HTR-8/SVneo (cell line): Measurements from ENCODE around the gene CERS5.

Experiments
- DNase-seq: peaks from one replicate; pipeline ENCODE4 v3.0.0; 2011; ENCODE audit warnings: low spot score, mixed read lengths; ENCODE audit not compliant: insufficient read length
- FAIRE-seq: peaks from 2 replicates; lab custom pipeline; 2011; peaks lifted over from hg19 to GRCh38; lab: Jason Lieb, UNC

CERS5 gene, protein sequence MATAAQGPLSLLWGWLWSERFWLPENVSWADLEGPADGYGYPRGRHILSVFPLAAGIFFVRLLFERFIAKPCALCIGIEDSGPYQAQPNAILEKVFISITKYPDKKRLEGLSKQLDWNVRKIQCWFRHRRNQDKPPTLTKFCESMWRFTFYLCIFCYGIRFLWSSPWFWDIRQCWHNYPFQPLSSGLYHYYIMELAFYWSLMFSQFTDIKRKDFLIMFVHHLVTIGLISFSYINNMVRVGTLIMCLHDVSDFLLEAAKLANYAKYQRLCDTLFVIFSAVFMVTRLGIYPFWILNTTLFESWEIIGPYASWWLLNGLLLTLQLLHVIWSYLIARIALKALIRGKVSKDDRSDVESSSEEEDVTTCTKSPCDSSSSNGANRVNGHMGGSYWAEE

DNA sequence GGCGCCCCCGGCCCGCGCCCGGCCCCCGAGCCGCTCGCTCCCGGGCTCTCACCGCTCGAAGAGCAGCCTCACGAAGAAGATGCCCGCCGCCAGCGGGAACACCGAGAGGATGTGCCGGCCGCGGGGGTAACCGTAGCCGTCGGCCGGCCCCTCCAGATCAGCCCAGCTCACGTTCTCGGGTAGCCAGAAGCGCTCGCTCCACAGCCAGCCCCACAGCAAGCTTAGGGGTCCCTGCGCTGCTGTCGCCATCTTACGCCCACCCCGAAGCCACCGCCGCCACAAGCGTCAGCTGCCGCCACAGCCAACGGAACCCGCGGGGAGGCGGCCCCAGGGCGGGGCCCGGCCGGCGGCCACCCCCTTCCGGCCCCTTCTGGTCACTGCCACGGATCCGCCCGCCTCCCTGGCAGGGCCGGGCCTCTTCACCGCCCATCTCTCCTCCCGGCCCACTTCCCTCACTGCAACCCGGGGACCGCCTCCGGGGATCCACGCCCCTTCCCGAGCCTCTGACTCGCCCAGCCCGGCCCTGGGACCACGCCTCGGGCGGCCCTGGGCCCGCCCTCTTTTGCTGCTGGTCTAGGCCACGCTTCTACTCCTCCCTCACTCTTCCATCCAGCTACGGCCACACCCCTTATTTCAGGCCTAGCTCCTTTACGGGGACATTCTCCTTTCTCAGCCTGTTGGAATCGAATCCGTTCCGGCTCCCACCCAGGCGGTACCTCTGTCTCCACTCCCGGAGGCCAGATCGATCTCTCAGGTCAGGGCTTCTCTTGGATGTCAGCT is at the start of gene CERS5:
CERS5 (minus strand) TSS at position 321 of the 780 bp plus-strand sequence; CDS start at position 249, 72 bp downstream.
- peak; percentile 95 for DNase-seq
- peak; percentile 67 for FAIRE-seq

DNA sequence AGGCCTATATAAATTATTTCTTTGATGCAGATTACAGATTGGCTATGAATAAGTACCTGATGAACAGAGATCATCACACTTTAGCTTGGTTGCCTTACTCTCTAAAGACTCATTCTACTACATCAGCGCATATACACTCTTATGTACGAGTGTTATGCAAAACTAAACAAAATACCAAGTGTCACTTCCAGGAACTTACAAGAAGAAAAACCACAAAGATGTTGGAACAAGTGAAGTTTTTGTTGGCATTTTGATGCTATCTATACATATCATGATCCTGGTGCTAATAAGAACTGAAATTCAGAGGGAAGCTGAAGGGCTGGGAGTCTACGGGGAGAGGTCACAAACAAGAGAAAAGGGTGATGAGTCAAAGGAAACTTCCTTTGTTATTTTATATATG is 47.9 kb upstream of the CERS5 start:
- FAIRE-seq (no peak), DNase-seq (no peak)

DNA sequence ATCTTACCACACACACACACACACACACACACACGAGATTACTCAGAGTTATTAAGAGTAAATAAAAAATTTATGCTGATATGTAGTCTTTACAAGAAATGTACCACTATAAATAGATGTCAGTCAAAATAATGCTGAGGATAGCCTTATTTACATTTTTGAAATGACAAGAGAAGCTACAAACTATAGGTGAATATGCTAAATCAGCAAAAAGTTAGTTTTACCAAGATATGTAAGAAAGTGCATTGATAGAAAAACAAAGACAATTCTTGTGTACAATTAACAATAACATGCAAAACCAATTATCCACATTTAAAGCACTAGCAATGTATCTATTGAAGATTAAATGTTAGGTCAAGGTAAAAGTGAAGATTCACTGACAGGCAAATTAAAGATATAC is 46.8 kb upstream of the CERS5 start:
- DNase-seq, result no peak
- FAIRE-seq, result no peak

DNA sequence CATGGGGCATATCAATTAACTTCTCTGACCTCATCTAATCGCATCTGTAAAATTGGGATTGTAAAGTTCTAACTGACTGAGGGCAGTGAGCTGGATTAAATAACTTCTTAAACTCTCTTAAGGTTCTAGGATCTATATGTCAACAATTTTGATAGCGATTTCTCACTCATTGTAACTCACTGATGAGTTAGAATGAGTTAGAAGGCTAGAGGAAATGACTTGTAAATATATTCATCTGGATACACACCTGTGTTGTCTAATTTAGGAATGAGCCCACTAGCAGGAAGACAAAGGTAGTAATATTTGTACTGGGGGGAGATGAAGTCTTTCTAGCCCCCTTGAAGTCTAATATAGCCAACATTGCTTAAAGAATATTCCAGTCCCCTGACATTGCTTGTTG is 46.3 kb upstream of the CERS5 start:
- DNase-seq (no peak), FAIRE-seq (no peak)

DNA sequence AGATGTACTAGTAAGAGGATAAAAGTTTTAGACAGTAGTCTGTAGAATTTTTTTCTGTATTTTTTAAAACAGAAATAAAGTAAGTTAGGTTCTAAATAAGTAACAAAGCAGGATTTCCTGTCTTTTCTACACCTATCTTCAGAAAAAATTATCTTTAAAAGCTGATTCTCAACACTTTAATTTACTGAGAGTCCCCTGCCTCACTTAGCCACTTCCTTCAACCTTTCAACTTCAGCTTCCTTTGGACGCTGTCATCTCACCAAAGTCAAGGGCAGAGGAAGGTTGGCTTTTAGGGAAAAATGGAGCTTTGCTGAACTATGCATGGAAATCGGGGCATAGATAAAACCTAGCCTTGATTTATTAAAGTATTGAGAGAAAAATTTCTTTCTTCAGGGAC is 44.9 kb upstream of the CERS5 start:
- FAIRE-seq, result no peak
- no peak for DNase-seq

DNA sequence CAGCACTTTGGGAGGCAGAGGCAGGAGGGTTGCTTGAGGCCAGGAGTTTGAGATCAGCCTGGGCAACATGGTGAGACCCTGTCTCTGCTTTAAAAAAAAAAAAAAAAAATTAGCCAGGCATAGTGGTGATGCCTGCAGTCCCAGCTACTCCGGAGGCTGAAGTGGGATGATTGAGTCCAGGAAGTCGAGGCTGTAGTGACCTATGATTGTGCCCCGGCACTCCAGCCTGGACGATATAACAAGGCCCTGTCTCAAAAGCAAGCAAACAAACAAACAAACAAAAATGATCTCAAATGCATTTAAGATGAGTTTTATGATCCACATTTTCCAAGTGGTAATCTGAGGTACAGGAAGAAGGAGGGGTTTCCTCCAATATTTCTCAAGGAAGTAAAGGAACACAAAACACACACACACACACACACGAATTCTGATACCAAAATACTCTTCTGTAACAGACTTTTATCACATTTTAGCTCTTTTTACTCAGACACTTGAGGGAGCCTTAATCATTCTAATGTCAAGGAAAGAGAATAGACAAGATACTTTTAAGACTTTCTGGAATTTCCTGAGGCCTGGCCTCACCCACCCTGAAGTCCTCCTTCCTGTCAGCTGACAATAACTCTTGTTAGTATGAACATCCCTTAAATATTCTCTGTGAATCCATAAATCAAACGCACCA is 44.4 kb upstream of the CERS5 start:
- DNase-seq (no peak), FAIRE-seq (no peak)

DNA sequence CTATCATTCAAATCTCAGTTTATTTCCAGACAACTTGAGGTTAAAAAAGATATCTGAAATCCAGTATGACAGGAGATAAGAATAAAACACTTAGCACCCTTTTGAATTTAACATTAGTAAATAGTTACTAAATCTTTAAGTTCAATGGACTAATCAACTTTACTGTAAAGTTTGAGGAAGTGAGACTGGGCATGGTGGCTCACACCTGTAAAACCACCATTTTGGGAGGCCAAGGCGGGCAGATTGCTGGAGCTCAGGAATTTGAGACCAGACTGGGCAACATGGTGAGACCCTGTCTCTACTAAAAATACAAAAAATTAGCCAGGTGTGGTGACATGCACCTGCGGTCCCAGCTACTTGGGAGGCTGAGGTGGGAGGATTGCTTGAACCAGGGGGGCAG is 40.3 kb upstream of the CERS5 start:
- DNase-seq (no peak), FAIRE-seq (no peak)

DNA sequence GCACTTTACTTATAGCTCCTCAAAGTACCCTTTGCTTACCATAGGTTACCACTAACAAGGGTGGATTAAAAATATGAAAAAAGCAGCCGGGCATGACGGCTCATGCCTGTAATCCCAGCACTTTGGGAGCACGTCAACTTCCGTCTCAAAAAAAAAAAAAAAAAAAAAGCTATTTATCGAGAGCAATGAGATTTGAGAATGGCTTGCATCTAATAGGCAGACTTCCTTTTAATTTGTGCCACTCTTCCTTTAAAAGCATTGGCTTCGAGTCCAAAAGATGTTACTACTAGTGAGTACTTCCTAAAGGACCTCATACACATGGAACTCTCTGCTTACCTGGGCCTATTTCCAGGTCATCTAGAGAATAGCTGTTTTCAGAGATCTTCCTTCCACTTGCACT is 38.5 kb upstream of the CERS5 start:
- no peak for FAIRE-seq

DNA sequence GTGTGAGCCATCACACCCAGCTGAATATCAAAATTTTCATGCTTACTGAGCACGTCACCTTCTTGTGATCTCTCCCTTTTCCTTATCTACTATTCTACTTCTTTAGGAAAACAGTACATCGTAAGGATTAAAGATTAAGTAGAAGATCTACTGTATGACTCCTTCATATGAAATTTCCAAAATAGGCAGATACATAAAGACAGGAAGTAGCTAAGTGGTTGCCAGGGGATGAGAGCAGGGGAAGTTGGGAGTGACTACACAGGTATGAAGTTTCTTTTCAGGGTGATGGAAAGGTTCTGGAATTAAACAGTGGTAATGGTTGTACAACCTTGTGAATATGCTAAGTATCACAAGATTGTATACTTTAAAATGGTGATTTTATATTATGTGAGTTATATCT is 36.5 kb upstream of the CERS5 start:
- FAIRE-seq (no peak), DNase-seq (no peak)

More for the DNA sequence above, 38.5 kb upstream of the CERS5 start:
- no peak for DNase-seq

DNA sequence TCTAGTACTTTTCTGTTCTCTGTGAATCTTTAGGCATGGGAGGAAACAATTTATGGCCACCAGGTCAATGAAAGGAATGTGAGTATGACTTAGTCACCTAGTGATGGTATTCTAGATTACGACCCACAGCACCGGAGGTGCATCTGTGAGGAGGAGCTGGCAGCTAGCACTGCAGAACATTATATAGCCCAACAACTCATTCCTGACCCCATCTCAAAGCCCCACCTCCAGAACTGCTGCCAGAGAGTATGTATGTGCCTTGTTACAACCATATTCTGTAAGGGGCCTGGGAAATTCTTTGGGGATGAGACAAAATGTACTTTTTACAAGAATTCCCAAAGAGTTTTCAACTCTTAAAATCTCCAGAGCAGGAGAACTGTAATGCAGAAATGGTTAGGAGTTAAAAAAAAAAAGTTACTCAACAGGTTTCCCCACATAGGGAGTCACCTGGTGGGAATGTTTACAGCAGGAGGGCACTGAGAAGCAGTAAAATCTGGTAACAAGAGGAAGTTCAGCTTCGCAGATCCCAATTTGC is 34.9 kb upstream of the CERS5 start:
- DNase-seq, result peak; percentile 74
- FAIRE-seq, result peak; percentile 4

DNA sequence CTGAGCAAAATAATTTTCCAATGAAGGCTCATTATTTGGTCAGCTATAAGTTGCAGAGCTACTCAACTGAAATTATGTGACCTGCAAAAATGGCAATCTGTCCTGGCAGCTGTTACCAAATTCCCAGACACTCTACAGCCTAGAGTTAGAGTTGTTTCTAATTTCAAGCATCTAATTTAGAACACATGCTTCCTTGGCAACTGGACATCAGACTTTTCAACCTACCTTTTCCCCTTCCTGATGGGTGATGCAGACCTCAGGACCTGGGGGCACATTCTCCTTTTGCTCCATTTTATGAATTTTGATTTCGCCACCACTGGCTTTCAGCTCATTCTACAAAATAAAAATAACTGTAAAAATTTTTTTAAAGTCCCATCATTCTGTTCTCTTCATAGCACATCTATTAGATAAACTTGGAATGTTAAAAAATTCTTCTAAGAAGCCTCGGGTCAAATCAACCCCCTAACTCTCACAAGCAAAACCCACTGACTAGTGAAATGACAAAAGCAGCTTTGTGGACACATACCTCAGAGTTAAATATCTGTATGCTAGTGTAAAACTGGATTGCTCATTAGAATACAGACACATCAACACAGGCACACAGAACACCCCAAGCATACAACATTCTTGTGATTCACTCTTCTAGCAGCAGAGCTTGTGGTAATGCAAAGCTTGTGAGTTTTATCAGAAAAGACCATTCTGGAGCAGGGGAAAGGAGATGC is 33.5 kb upstream of the CERS5 start:
- FAIRE-seq (no peak), DNase-seq (no peak)

DNA sequence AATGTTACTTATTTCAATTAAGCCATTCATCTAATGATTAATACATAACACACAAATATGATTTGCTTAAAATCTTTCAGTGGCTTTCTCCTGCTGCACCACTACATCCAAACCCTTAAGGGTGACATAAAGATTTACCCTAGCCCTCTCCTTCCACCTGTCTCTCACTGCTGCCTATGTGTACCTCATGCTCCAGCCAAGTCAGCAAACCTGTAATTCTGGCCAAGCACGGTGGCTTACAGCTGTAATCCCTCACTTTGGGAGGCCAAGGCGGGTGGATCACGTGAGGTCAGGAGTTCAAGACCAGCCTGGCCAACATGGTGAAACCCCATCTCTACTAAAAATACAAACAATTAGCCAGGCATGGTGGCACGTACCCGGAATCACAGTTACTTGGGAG is 31.7 kb upstream of the CERS5 start:
- FAIRE-seq, result no peak
- DNase-seq, result no peak

DNA sequence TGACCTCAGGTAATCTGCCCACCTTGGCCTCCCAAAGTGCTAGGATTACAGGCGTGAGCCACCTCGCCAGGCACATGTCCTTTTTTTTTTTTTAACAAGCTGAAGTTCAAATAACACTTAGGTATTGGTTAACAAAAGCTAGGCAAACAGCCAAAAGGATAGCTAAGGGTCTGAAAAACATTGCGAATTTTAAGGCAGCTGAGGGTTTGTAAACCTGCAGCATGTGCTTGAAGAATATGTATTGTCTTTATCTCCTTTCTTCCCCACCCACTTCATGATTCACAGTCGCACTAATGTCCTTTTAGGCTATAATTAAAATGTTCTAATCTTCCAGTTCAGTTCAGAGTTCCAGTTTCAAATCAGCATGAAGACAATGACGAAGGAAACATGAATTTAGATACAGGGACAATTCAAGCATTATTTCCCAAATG is 30.1 kb upstream of the CERS5 start:
- DNase-seq, result no peak
- no peak for FAIRE-seq

DNA sequence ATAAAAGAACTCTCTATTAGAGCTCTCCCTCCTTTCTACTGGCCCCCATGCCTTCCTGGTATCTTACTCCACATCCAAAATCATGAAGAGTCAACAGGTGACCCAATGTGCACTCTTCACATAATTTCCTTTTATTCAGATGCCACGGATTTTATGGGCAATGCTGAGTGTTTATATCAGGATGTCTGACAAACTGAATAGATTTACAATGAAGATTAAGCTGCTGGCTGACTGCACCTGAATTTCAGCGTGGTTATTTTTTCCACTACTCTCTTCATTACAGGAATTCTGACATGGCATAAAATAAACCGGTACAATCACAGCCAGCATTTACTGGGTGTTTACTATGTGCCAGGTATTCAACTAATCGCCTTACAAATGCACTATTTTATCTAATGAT is 29.4 kb upstream of the CERS5 start:
- FAIRE-seq (no peak), DNase-seq (no peak)

DNA sequence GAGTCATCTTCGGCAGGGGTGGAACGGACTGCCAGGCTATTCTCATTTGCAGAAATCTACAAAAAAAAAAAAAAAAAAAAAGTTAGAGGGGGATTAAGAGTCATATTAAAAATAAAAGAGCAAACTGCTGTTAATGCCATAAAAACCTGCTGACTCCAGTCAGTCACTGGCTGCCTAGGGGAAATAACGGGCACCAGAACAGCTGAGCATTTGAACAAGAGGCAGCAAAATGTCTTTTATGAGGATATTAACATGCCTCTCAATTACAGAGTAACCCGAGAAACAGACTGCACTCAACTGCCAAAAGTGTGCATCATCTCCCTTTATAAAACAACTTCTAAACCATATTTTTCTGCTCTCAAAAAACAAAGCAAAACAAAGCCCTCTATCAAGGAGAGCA is 28.7 kb upstream of the CERS5 start:
- no peak for DNase-seq
- no peak for FAIRE-seq

DNA sequence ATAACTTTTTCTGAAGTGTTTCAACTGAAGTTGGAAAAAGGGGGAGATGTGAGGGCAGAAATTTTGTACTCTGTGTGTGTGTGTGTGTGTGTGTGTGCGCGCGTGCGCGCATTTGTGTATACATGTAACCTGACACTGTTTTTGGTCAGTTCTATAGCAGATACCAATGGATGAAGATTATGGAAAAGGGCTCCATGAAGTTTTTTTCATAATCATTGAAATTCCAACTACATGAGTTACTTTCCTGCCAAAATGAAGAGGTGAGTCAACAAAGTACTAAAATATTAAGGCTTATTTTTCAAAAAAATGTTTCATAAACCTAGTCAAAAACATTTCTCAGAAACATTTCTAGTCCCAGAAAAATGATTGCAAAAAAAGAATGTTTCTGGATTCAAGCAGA is 25.7 kb upstream of the CERS5 start:
- peak; percentile 59 for DNase-seq
- no peak for FAIRE-seq

DNA sequence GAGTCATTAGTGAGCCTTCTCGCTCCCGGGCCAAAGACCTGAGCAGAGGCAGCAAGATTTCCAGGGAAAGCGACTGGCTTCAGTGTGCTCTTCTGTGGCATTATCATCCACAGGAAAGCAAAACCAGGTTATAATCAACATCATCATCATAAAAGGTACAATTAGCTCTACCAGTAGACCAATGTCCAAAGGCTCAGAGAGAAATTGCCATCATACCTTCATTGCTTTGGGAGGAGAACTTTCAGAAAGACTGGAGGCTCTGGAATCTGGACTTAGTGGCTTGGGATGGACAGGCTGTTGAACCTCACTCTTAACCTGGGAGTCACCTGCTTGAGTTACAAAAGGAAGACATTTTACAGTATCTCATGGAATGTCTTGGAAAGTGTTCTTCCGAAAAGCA is 25.1 kb upstream of the CERS5 start:
- FAIRE-seq (no peak), DNase-seq (no peak)

DNA sequence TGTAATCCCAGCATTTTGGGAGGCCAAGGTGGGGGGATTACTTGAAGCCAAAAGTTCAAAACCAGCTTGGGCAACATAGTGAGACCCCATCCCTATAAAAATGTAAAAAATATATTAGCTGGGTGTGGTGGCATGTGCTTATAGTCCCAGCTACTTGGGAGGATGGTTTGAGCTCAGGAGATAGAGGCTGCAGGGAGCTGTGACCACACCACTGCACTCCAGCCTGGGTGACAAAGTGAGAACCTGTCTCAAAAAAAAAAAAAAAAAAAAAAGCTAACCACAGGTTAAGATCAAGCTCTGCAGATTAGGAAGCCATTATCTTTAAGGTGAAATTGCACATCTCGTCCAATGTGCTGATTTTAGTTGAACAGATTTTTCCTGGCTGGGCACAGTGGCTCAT is 23.7 kb upstream of the CERS5 start:
- FAIRE-seq (no peak), DNase-seq (no peak)

DNA sequence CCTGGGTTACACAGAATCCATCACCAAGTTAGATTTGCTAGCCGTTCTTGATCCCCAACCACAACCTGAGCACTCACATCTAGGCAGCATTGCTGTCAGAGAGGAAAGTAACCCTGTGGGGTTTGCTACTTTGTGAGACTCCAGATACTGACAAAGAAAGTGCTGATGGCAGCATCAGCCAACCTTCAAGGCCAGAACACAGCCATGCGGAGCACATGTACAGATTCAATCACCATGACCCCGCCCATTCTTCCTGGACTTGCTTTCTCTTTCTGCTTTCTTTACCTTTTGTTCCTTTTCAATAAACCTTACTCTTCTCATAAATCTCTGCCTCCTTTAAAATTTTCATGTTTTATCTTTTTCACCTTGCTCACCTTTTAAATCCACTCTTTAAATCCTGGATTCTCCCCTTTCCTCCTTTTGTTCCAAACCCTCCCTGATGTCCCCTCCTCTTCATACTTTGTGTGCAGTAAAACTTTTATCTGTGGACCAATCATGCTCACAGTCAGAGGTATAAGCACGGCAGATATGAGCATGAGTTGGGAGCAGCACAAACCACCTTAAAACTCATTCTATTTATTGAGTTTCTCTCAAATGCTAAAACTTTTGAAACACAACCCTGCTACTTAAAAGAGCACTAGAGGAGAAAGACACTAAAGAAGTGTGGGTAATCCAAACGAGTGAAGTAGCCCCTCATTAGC is 21.9 kb upstream of the CERS5 start:
- no peak for DNase-seq
- FAIRE-seq, result no peak
